ENCODE measurements around the gene GPRIN3.

The GPRIN3 gene

GRCh38 chr4:89289312-89289711, 18.3 kb downstream of the GPRIN3 start:
- DNase-seq (ENCODE audit: low read depth) = no peak

GRCh38 chr4:89288430-89288829, 19.2 kb downstream of the GPRIN3 start:
- DNase-seq (ENCODE audit: low read depth) = no peak

GRCh38 chr4:89287945-89288344, 19.7 kb downstream of the GPRIN3 start:
- DNase-seq (ENCODE audit: low read depth) = no peak

GRCh38 chr4:89285745-89286144, 21.9 kb downstream of the GPRIN3 start:
- no peak for DNase-seq (ENCODE audit: low read depth)

GRCh38 chr4:89284828-89285227, 22.8 kb downstream of the GPRIN3 start:
- DNase-seq (ENCODE audit: low read depth) = no peak

- no peak for DNase-seq (ENCODE audit: low read depth)
These were observed 23.6 kb downstream of the GPRIN3 start for GRCh38 chr4:89284020-89284424.

- no peak for DNase-seq (ENCODE audit: low read depth)
These were observed 24.2 kb downstream of the GPRIN3 start for GRCh38 chr4:89283226-89284009.

- no peak for DNase-seq (ENCODE audit: low read depth)
These were observed 28.2 kb downstream of the GPRIN3 start for GRCh38 chr4:89279385-89279784.

- no peak for DNase-seq (ENCODE audit: low read depth)
These were observed 30.2 kb downstream of the GPRIN3 start for GRCh38 chr4:89277412-89277811.

- no peak for DNase-seq (ENCODE audit: low read depth)
These were observed 31.3 kb downstream of the GPRIN3 start for GRCh38 chr4:89276296-89276695.

GRCh38 chr4:89275587-89275986, 32.0 kb downstream of the GPRIN3 start:
- no peak for DNase-seq (ENCODE audit: low read depth)

- DNase-seq (ENCODE audit: low read depth) = no peak
These were observed 33.9 kb downstream of the GPRIN3 start for GRCh38 chr4:89273741-89274141.

- no peak for DNase-seq (ENCODE audit: low read depth)
These were observed 36.8 kb downstream of the GPRIN3 start for GRCh38 chr4:89270792-89271191.

GRCh38 chr4:89269121-89269666, 38.4 kb downstream of the GPRIN3 start:
- DNase-seq (ENCODE audit: low read depth) = no peak

GRCh38 chr4:89268679-89269078, 38.9 kb downstream of the GPRIN3 start:
- no peak for DNase-seq (ENCODE audit: low read depth)

GRCh38 chr4:89267846-89268245, 39.8 kb downstream of the GPRIN3 start:
- DNase-seq (ENCODE audit: low read depth) = no peak

- no peak for DNase-seq (ENCODE audit: low read depth)
These were observed 40.2 kb downstream of the GPRIN3 start for GRCh38 chr4:89267392-89267791.

GRCh38 chr4:89266128-89266527, 41.5 kb downstream of the GPRIN3 start:
- DNase-seq (ENCODE audit: low read depth) = no peak

GRCh38 chr4:89263265-89263664, 44.3 kb downstream of the GPRIN3 start:
- DNase-seq (ENCODE audit: low read depth) = no peak

GRCh38 chr4:89259301-89260028, 48.1 kb downstream of the GPRIN3 start:
- DNase-seq (ENCODE audit: low read depth) = no peak

- no peak for DNase-seq (ENCODE audit: low read depth)
These were observed 49.1 kb downstream of the GPRIN3 start for GRCh38 chr4:89258506-89258905.

- no peak for DNase-seq (ENCODE audit: low read depth)
These were observed 50.2 kb downstream of the GPRIN3 start for GRCh38 chr4:89257376-89257775.

GRCh38 chr4:89256203-89256800, 51.3 kb downstream of the GPRIN3 start:
- no peak for DNase-seq (ENCODE audit: low read depth)

All from stimulated activated CD8-positive, alpha-beta memory T cell treated with anti-CD3 and anti-CD28 coated beads, Interleukin-15, amount 100 ng/mL, for 1 hour (primary cell).